Body of pancreas (tissue), 4 donors: ENCODE results near the gene PRKAB1.

Source experiments
- CTCF ChIP-seq, 7 experiments: fragments of 450-650 bp in 4 of 7; fragments of 200-600 bp in 3 of 7; sonication (generic) in 3 of 7; IDR thresholded peaks; one replicate each; pipeline ENCODE4 v1.5.1; 2016 to 2019; ENCODE audit warnings: antibody characterized with exemption in 7 of 7
- POLR2A ChIP-seq, 3 donors: fragments of 450-650 bp; IDR thresholded peaks; one replicate each; pipeline ENCODE4 v1.6.1; 2016; ENCODE audit warnings: antibody characterized with exemption in 3 of 3, mild to moderate bottlenecking in 2 of 3

GRCh38 chr12:119642986-119643385, 24.9 kb upstream of the PRKAB1 start:
- TF ChIP-seq POLR2A (IDR thresholded peaks at IDR 0.05), result no peak
- TF ChIP-seq CTCF (IDR thresholded peaks at IDR 0.05), result no peak
